SK-N-SH treated with all-trans-retinoic acid at 6 μM for 48 hours (cell line): ENCODE measurements around the gene NUDT9.
"Not testable (repeated sequence)": the region's sequence is repeated elsewhere in the genome, so short reads cannot be mapped to it uniquely, and the experiment has no call there.

Experiments
- BACH2 ChIP-seq: fragments of 250-450 bp; sonication (Bioruptor Pico); IDR thresholded peaks from 2 replicates; pipeline ENCODE4 v1.9.0; 2021; ENCODE audit warnings: mild to moderate bottlenecking, borderline replicate concordance
- CSDC2 ChIP-seq: fragments of 250-450 bp; sonication (Bioruptor Pico); IDR thresholded peaks from 2 replicates; pipeline ENCODE4 v1.5.0; 2020; ENCODE audit warnings: mild to moderate bottlenecking, moderate library complexity
- GLIS3 ChIP-seq: fragments of 250-450 bp; sonication (Bioruptor Pico); IDR thresholded peaks from 2 replicates; pipeline ENCODE4 v1.5.0; 2020; ENCODE audit warnings: mild to moderate bottlenecking, moderate library complexity
- TOX ChIP-seq: fragments of 250-450 bp; sonication (Bioruptor Pico); IDR thresholded peaks from 2 replicates; pipeline ENCODE4 v1.8.0; 2021; ENCODE audit warnings: mild to moderate bottlenecking, moderate library complexity, borderline replicate concordance

DNA sequence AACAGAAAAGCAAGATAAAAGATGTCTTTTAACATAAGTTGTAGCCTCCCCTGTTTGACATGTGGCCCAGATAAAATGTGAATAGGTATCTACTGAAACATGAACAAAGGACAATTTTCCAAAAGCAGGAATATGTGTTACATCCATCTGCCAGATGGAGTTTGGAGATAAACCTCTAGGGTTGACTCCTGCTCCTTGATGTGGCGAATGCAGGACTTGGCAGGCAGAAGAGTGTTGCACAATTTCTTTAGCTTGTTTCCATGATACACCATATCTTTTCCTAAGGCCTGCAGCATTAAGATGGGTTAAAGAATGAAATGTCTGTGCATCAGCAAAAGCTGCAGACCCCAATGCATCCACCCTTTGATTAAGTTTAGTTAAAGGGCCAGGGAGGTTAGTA, 18.6 kb upstream of the NUDT9 start:
- not testable (repeated sequence) for TF ChIP-seq CSDC2 (CRISPR knock-in tag); TOX (CRISPR knock-in tag); GLIS3 (CRISPR knock-in tag); BACH2
